ENCODE results near the gene OR52D1. TPM values are rescaled to one million over a fixed set of nuclear protein-coding genes. Genes with fewer than 3 reads are reported as not detected.

OR52D1 gene
- total RNA-seq (not detected), total RNA-seq (0 reads per million in 172 experiments)
- polyA plus RNA-seq (2013, experiment 1 of 2): not detected
- not detected for polyA plus RNA-seq (2013, experiment 2 of 2)

- Mint-ChIP-seq H3K4me3 (no peak within 1 kb of the TSS), H3K27me3 (peaks cover 10% of the 10 kb centered on the region), H3K9me3 (no peaks in the 10 kb centered on the region), H3K36me3 (ENCODE audit: low read depth) (no peaks in the 10 kb centered on the region), H3K4me1 (ENCODE audit: low read depth) (no peaks in the 10 kb centered on the region), H3K27ac (no peak within 1 kb of the TSS)
- no peaks in the 10 kb centered on the region for H3K36me3 ChIP-seq (ENCODE audit: insufficient read depth, low read length)
- ATAC-seq (ENCODE audit: poor library complexity) (no peak), DNase-seq (no peak)
- intact Hi-C loops (cut with DNase I, micrococcal nuclease): loop anchor here in 1 of 2 experiments (10.0 kb wide), 1 partner anchor 236 kb away; no protein-coding TSS in a partner anchor
- H3K27ac ChIP-seq (ENCODE audit: low read depth in 1 of 2, low read length in 2 of 2): no peak within 1 kb of the TSS
- H3K4me1 ChIP-seq (ENCODE audit: insufficient read depth, low read length): no peaks in the 10 kb centered on the region
- no peak within 1 kb of the TSS for H3K4me3 ChIP-seq (ENCODE audit: low read length)
- no peaks in the 10 kb centered on the region for H3K27me3 ChIP-seq (ENCODE audit: control insufficient read depth in 1 of 2, insufficient read depth in 2 of 2, low read length in 2 of 2)
- POLR2A ChIA-PET: no interaction called here
- no peak for TF ChIP-seq CTCF (IDR thresholded peaks at IDR 0.05)
- no peaks in the 10 kb centered on the region for H3K9me3 ChIP-seq (ENCODE audit: control insufficient read depth in 1 of 2, insufficient read depth in 1 of 2, low read length in 2 of 2)
- CTCF ChIA-PET: no interaction called here
Observed at GRCh38 chr11:5488385-5488784, at the start of gene OR52D1. Gene OR52D1, plus strand, starts transcription at chr11:5488685. Its CDS starts 22 bp downstream, at chr11:5488707.

GRCh38 chr11:5441414-5441813 is 47.1 kb upstream of the OR52D1 start, which contains the start of gene OR51I1:
Gene OR51I1, minus strand, starts transcription at chr11:5441514. Its CDS starts 0 bp downstream, at chr11:5441514.
- CTCF ChIA-PET: no interaction called here
- no peak for ATAC-seq (ENCODE audit: poor library complexity)

GRCh38 chr11:5443835-5444393 is 44.6 kb upstream of the OR52D1 start:
- Mint-ChIP-seq H3K9me3 (no peaks in the 10 kb centered on the region), H3K27ac (no peak overlapping the region)
- ATAC-seq (ENCODE audit: poor library complexity): no peak

More at GRCh38 chr11:5441414-5441813, 47.1 kb upstream of the OR52D1 start, which contains the start of gene OR51I1:
- H3K27ac Mint-ChIP-seq: no peak within 1 kb of the TSS
- Histone ChIP-seq H3K4me3 (ENCODE audit: low read length) (no peak within 1 kb of the TSS), H3K9me3 (ENCODE audit: control insufficient read depth in 1 of 2, insufficient read depth in 1 of 2, low read length in 2 of 2) (no peaks in the 10 kb centered on the region), H3K4me1 (ENCODE audit: insufficient read depth, low read length) (no peaks in the 10 kb centered on the region), H3K36me3 (ENCODE audit: insufficient read depth, low read length) (no peaks in the 10 kb centered on the region), H3K27ac (ENCODE audit: low read depth in 1 of 2, low read length in 2 of 2) (no peak within 1 kb of the TSS), H3K27me3 (ENCODE audit: control insufficient read depth in 1 of 2, insufficient read depth in 2 of 2, low read length in 2 of 2) (no peaks in the 10 kb centered on the region)
- no peak for DNase-seq
- intact Hi-C loops (cut with DNase I, micrococcal nuclease): no loop called here
- H3K4me1 Mint-ChIP-seq (ENCODE audit: low read depth): no peaks in the 10 kb centered on the region
- no peaks in the 10 kb centered on the region for H3K9me3 Mint-ChIP-seq
- no peaks in the 10 kb centered on the region for H3K36me3 Mint-ChIP-seq (ENCODE audit: low read depth)
- TF ChIP-seq CTCF (IDR thresholded peaks at IDR 0.05): no peak
- no peak within 1 kb of the TSS for H3K4me3 Mint-ChIP-seq
- peaks cover 37% of the 10 kb centered on the region for H3K27me3 Mint-ChIP-seq
- POLR2A ChIA-PET: no interaction called here

More at GRCh38 chr11:5443835-5444393, 44.6 kb upstream of the OR52D1 start:
- H3K27me3 ChIP-seq (ENCODE audit: control insufficient read depth in 1 of 2, insufficient read depth in 2 of 2, low read length in 2 of 2): no peaks in the 10 kb centered on the region
- ChIA-PET POLR2A (no interaction called here), CTCF (no interaction called here)
- H3K36me3 Mint-ChIP-seq (ENCODE audit: low read depth): no peaks in the 10 kb centered on the region
- no peak overlapping the region for H3K4me3 ChIP-seq (ENCODE audit: low read length)
- no peaks in the 10 kb centered on the region for H3K9me3 ChIP-seq (ENCODE audit: control insufficient read depth in 1 of 2, insufficient read depth in 1 of 2, low read length in 2 of 2)
- no peaks in the 10 kb centered on the region for H3K4me1 Mint-ChIP-seq (ENCODE audit: low read depth)
- peaks cover 37% of the 10 kb centered on the region for H3K27me3 Mint-ChIP-seq
- no peak overlapping the region for H3K27ac ChIP-seq (ENCODE audit: low read depth in 1 of 2, low read length in 2 of 2)
- H3K4me1 ChIP-seq (ENCODE audit: insufficient read depth, low read length): no peaks in the 10 kb centered on the region
- H3K36me3 ChIP-seq (ENCODE audit: insufficient read depth, low read length): no peaks in the 10 kb centered on the region
- H3K4me3 Mint-ChIP-seq: no peak overlapping the region
- DNase-seq: no peak
- intact Hi-C loops (cut with DNase I, micrococcal nuclease): no loop called here
- no peak for TF ChIP-seq CTCF (IDR thresholded peaks at IDR 0.05)
